ENCODE results near the gene CCDC92B.

The CCDC92B gene

GRCh38 chr17:2709183-2709661 lies 40.2 kb downstream of the CCDC92B start:
- no peak for TF ChIP-seq CTCF (IDR thresholded peaks at IDR 0.05; ENCODE audit: insufficient read depth, low read depth, low read length, missing control alignments)
- peak; percentile 83 for DNase-seq (ENCODE audit: low read depth)
- peak overlapping the region; percentile 71 for H3K4me3 ChIP-seq (ENCODE audit: low read depth, low read length)

- no peak for TF ChIP-seq CTCF (IDR thresholded peaks at IDR 0.05; ENCODE audit: insufficient read depth, low read depth, low read length, missing control alignments)
- peak overlapping the region; percentile 71 for H3K4me3 ChIP-seq (ENCODE audit: low read depth, low read length)
Measured at GRCh38 chr17:2708585-2709182, 40.8 kb downstream of the CCDC92B start.

GRCh38 chr17:2707721-2708584 lies 41.5 kb downstream of the CCDC92B start:
- peak; percentile 50 for TF ChIP-seq CTCF (IDR thresholded peaks at IDR 0.05; ENCODE audit: insufficient read depth, low read depth, low read length, missing control alignments)
- DNase-seq (ENCODE audit: low read depth): no peak
- H3K4me3 ChIP-seq (ENCODE audit: low read depth, low read length): no peak overlapping the region

More at GRCh38 chr17:2708585-2709182, 40.8 kb downstream of the CCDC92B start:
- DNase-seq (ENCODE audit: low read depth): no peak

GRCh38 chr17:2706911-2707510 lies 42.4 kb downstream of the CCDC92B start:
- TF ChIP-seq CTCF (IDR thresholded peaks at IDR 0.05; ENCODE audit: insufficient read depth, low read depth, low read length, missing control alignments): no peak
- no peak for DNase-seq (ENCODE audit: low read depth)
- no peak overlapping the region for H3K4me3 ChIP-seq (ENCODE audit: low read depth, low read length)

GRCh38 chr17:2705888-2706795 lies 43.3 kb downstream of the CCDC92B start:
- TF ChIP-seq CTCF (IDR thresholded peaks at IDR 0.05; ENCODE audit: insufficient read depth, low read depth, low read length, missing control alignments): no peak
- DNase-seq (ENCODE audit: low read depth): no peak
- no peak overlapping the region for H3K4me3 ChIP-seq (ENCODE audit: low read depth, low read length)

- no peak overlapping the region for H3K4me3 ChIP-seq (ENCODE audit: low read depth, low read length)
- no peak for TF ChIP-seq CTCF (IDR thresholded peaks at IDR 0.05; ENCODE audit: insufficient read depth, low read depth, low read length, missing control alignments)
- no peak for DNase-seq (ENCODE audit: low read depth)
Measured at GRCh38 chr17:2705263-2705662, 44.2 kb downstream of the CCDC92B start.

All from GM12865 (cell line).